Thymus (tissue), 11 donors: ENCODE results near the gene SPRR5. TPM values are rescaled to one million over a fixed set of nuclear protein-coding genes. Genes with fewer than 3 reads are reported as not detected.

ENCODE experiments used
- DNase-seq, 9 donors: peaks; one replicate each; pipeline ENCODE4 v3.0.0-alpha.2; 2013; ENCODE audit warnings: low spot score in 9 of 9, low read depth in 6 of 9, missing footprints in 1 of 9
- H3K27ac ChIP-seq, 2 donors: one replicate each; pipeline ENCODE4 v1.5.1; 2013; ENCODE audit warnings: control low read depth in 1 of 2, low read depth in 1 of 2, low read length in 1 of 2, mild to moderate bottlenecking in 1 of 2, moderate library complexity in 1 of 2
- H3K27me3 ChIP-seq, 2 donors: one replicate each; pipeline ENCODE4 v1.5.1; 2013; ENCODE audit warnings: low read length in 1 of 2; ENCODE audit not compliant: control insufficient read depth in 2 of 2, insufficient read depth in 1 of 2
- H3K36me3 ChIP-seq, 2 donors: one replicate each; pipeline ENCODE4 v1.5.1; 2013; ENCODE audit warnings: low read length in 1 of 2, mild to moderate bottlenecking in 1 of 2, moderate library complexity in 1 of 2; ENCODE audit not compliant: control insufficient read depth in 2 of 2, insufficient read depth in 2 of 2
- H3K4me1 ChIP-seq, 2 donors: one replicate each; pipeline ENCODE4 v1.5.1; 2013; ENCODE audit warnings: low read length in 2 of 2; ENCODE audit not compliant: control insufficient read depth in 2 of 2, insufficient read depth in 2 of 2
- H3K4me3 ChIP-seq, 2 donors: one replicate each; pipeline ENCODE4 v1.5.1; 2013; ENCODE audit warnings: low read length in 2 of 2, control low read depth in 1 of 2, mild to moderate bottlenecking in 1 of 2
- H3K9me3 ChIP-seq, 2 donors: one replicate each; pipeline ENCODE4 v1.5.1; 2013; ENCODE audit warnings: low read length in 1 of 2, mild to moderate bottlenecking in 1 of 2; ENCODE audit not compliant: control insufficient read depth in 2 of 2, insufficient read depth in 1 of 2
- WGBS: extraction: QIAGEN DNeasy Blood & Tissue Kit; methylation state at CpG from one replicate; pipeline ENCODE4 v1.1.7; 2013; 5-methylcytosine and 5-hydroxymethylcytosine counted together
- polyA plus RNA-seq: library from polyadenylated mRNA; stranded (reverse); fragments of 200-250 nt; gene quantifications from one replicate; pipeline ENCODE4 v1.2.3, GENCODE V29; 2013
- total RNA-seq: library from RNA; stranded (reverse); fragments of 120-200 nt; gene quantifications from one replicate; pipeline ENCODE4 v1.2.4, GENCODE V29; 2013
- donor health status: healthy.

The SPRR5 gene
- total and polyA plus RNA-seq, 2 donors = 0.37 TPM; not detected in 1

DNA sequence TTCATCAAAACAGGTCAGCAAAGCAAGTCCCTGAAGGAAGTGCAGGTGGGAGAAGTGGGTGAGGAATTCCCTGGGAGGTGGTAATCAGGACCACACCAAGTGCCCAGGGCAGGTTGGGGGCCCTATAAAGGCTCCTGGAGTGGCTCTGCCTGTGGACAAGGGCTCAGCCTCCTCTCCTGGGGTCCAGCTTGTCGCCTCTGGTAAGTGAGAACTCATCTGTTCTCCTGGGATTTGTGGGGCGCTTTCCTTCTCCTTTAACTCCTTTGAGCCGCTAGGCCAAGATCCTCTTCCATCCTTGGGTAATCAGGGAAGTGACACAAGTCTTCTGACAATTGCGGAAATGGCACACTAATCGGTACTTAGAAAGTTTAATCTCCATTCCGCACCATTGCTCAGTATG lies 23.5 kb downstream of the SPRR5 start, which contains the start of gene SPRR4:
Gene SPRR4, plus strand, starts transcription at position 154 of the 400 bp plus-strand sequence. CDS start 1,243 bp downstream, outside the sequence.
- Histone ChIP-seq H3K27me3 (no peaks in the 10 kb centered on the region), H3K27ac (no peak within 1 kb of the TSS), H3K4me1 (no peaks in the 10 kb centered on the region), H3K4me3 (no peak within 1 kb of the TSS), H3K36me3 (no peaks in the 10 kb centered on the region), H3K9me3 (peaks cover 0 to 1% of the 10 kb centered on the region in 2 donors)
- 94% methylated on average over 6 of the region's 6 CpGs for WGBS
- no peak for DNase-seq

DNA sequence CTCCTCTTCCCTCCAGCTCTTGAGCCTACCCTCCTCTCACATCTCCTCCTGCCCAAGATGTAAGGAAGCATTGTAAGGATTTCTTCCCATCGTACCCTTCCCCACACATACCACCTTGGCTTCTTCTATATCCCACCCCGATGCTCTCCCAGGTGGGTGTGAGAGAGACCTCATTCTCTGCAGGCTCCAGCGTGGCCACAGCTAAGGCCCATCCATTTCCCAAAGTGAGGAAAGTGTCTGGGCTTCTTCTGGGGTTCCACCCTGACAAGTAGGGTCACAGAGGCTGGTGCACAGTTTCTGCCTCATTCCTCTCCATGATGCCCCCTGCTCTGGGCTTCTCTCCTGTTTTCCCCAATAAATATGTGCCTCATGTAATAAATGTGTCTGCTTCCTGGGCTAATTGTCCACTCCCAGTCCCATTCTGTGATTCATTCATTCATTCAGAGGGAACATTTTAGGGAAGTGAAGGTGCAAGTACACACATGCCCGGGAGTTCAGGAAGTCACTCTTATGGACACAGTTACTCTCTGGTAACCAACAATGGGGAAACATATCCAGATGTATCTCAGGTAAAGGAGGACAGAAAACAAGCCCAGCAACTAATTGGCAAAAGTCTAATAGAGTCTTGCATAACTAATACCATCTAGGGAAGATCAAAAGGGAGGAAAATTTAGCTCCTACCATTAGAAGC lies 25.3 kb downstream of the SPRR5 start:
- Histone ChIP-seq H3K4me3 (no peak overlapping the region), H3K27ac (no peak overlapping the region), H3K9me3 (peaks cover 0 to 1% of the 10 kb centered on the region in 2 donors), H3K4me1 (no peaks in the 10 kb centered on the region), H3K36me3 (no peaks in the 10 kb centered on the region), H3K27me3 (no peaks in the 10 kb centered on the region)
- no peak for DNase-seq
- WGBS = 80% methylated on average over 4 of the region's 4 CpGs

- H3K27me3 ChIP-seq = no peaks in the 10 kb centered on the region
- H3K36me3 ChIP-seq = no peaks in the 10 kb centered on the region
- no peak for DNase-seq
- no peak overlapping the region for H3K4me3 ChIP-seq
- no peaks in the 10 kb centered on the region for H3K4me1 ChIP-seq
- H3K9me3 ChIP-seq = no peaks in the 10 kb centered on the region
- H3K27ac ChIP-seq = no peak overlapping the region
- 64% methylated on average over 1 of the region's 1 CpG for WGBS
Measured at GRCh38 chr1:152976688-152977087, 29.7 kb downstream of the SPRR5 start.

DNA sequence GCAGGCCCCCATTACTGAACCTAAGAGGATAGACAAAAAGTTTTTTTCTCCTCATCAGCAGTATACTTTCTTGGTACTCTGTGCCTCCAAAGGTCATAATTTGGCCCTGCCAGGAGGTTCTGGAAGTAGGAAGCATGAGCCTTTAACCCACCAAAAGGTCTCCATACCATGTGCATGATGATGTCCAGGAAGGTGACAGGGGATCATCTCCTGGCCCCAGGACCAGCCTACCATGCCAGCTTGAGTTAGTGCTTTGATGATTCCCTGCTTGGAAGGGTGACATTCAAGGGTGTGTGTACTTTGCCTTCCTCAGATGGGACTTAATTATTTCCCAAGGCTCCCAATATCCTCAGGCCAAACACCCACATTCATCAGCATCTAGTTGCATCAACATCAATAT lies 30.6 kb downstream of the SPRR5 start:
- Histone ChIP-seq H3K4me3 (no peak overlapping the region), H3K27me3 (no peaks in the 10 kb centered on the region), H3K9me3 (no peaks in the 10 kb centered on the region), H3K27ac (no peak overlapping the region), H3K36me3 (no peaks in the 10 kb centered on the region), H3K4me1 (no peaks in the 10 kb centered on the region)
- no peak for DNase-seq

DNA sequence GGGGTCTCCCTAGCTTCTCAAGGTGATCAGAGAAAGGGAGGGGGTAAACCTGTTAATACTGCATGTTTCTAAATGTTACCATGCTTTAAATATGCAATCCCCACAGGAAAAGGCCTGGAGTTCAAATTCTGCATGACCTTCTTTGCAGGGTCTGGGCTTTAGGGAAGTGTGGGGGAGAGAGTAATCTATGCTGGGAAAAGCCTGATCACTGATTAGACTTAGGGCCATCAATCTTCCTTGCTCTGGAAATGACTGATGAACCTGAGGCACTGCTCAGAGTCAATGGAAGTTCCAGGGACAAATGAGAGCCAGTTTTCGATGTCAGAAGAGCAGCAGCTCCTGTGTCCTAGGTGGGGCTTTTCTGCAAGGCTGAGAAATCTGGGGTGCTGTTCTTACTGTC lies 33.7 kb downstream of the SPRR5 start:
- Histone ChIP-seq H3K4me3 (no peak overlapping the region), H3K9me3 (no peaks in the 10 kb centered on the region), H3K27ac (no peak overlapping the region), H3K4me1 (no peaks in the 10 kb centered on the region), H3K36me3 (no peaks in the 10 kb centered on the region), H3K27me3 (no peaks in the 10 kb centered on the region)
- WGBS = 80% methylated on average over 1 of the region's 1 CpG
- no peak for DNase-seq

- Histone ChIP-seq H3K4me3 (no peak overlapping the region), H3K4me1 (no peaks in the 10 kb centered on the region), H3K27ac (no peak overlapping the region), H3K36me3 (no peaks in the 10 kb centered on the region), H3K9me3 (no peaks in the 10 kb centered on the region), H3K27me3 (no peaks in the 10 kb centered on the region)
- no peak for DNase-seq
- WGBS = 92% methylated on average over 6 of the region's 6 CpGs
Measured at GRCh38 chr1:152981146-152981871, 34.3 kb downstream of the SPRR5 start.

GRCh38 chr1:152982076-152982475 lies 35.1 kb downstream of the SPRR5 start:
- H3K27me3 ChIP-seq = no peaks in the 10 kb centered on the region
- 94% methylated on average over 4 of the region's 4 CpGs for WGBS
- H3K9me3 ChIP-seq = no peaks in the 10 kb centered on the region
- DNase-seq = no peak
- no peak overlapping the region for H3K4me3 ChIP-seq
- H3K36me3 ChIP-seq = no peaks in the 10 kb centered on the region
- no peaks in the 10 kb centered on the region for H3K4me1 ChIP-seq
- H3K27ac ChIP-seq = no peak overlapping the region

GRCh38 chr1:152983234-152983633 lies 36.2 kb downstream of the SPRR5 start:
- DNase-seq = no peak
- Histone ChIP-seq H3K27me3 (no peaks in the 10 kb centered on the region), H3K9me3 (no peaks in the 10 kb centered on the region), H3K4me3 (no peak overlapping the region), H3K4me1 (no peaks in the 10 kb centered on the region), H3K36me3 (no peaks in the 10 kb centered on the region), H3K27ac (no peak overlapping the region)

DNA sequence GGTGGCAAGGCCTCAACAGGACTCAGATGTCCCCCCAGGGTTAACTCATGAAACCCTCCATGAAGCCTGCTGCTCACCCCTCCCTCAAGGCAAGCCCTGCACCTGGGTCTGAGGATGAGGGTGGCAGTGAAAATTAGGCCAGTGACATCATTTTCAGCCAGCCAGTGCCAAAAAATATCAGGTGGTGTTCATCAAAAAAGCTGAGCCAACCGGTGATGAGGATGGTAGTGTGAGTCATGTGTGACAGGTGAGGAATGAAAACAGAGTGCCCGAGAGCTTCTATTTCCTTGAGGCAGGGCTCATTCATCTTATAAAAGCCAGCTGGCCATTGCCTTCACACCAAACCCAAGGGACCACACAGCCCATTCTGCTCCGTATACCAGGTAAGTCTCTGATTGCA lies 36.7 kb downstream of the SPRR5 start, which contains the start of gene SPRR1A:
Gene SPRR1A, plus strand, starts transcription at position 339 of the 400 bp plus-strand sequence. CDS start 1,150 bp downstream, outside the sequence.
- Histone ChIP-seq H3K36me3 (no peaks in the 10 kb centered on the region), H3K27ac (no peak within 1 kb of the TSS), H3K4me1 (no peaks in the 10 kb centered on the region), H3K27me3 (no peaks in the 10 kb centered on the region), H3K9me3 (no peaks in the 10 kb centered on the region), H3K4me3 (no peak within 1 kb of the TSS)
- no peak for DNase-seq
- 94% methylated on average over 3 of the region's 3 CpGs for WGBS
